Limb (tissue), 2 donors: ENCODE data around the gene RSF1.
"Not testable (repeated sequence)": the region's sequence is repeated elsewhere in the genome, so short reads cannot be mapped to it uniquely, and the experiment has no call there.

Experiments
- DNase-seq, 2 donors: peaks; one replicate each; pipeline ENCODE4 v3.0.0-alpha.2; 2016; ENCODE audit errors: extremely low spot score in 2 of 2

Gene RSF1, protein sequence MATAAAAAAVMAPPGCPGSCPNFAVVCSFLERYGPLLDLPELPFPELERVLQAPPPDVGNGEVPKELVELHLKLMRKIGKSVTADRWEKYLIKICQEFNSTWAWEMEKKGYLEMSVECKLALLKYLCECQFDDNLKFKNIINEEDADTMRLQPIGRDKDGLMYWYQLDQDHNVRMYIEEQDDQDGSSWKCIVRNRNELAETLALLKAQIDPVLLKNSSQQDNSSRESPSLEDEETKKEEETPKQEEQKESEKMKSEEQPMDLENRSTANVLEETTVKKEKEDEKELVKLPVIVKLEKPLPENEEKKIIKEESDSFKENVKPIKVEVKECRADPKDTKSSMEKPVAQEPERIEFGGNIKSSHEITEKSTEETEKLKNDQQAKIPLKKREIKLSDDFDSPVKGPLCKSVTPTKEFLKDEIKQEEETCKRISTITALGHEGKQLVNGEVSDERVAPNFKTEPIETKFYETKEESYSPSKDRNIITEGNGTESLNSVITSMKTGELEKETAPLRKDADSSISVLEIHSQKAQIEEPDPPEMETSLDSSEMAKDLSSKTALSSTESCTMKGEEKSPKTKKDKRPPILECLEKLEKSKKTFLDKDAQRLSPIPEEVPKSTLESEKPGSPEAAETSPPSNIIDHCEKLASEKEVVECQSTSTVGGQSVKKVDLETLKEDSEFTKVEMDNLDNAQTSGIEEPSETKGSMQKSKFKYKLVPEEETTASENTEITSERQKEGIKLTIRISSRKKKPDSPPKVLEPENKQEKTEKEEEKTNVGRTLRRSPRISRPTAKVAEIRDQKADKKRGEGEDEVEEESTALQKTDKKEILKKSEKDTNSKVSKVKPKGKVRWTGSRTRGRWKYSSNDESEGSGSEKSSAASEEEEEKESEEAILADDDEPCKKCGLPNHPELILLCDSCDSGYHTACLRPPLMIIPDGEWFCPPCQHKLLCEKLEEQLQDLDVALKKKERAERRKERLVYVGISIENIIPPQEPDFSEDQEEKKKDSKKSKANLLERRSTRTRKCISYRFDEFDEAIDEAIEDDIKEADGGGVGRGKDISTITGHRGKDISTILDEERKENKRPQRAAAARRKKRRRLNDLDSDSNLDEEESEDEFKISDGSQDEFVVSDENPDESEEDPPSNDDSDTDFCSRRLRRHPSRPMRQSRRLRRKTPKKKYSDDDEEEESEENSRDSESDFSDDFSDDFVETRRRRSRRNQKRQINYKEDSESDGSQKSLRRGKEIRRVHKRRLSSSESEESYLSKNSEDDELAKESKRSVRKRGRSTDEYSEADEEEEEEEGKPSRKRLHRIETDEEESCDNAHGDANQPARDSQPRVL (N-terminal part only)

DNA sequence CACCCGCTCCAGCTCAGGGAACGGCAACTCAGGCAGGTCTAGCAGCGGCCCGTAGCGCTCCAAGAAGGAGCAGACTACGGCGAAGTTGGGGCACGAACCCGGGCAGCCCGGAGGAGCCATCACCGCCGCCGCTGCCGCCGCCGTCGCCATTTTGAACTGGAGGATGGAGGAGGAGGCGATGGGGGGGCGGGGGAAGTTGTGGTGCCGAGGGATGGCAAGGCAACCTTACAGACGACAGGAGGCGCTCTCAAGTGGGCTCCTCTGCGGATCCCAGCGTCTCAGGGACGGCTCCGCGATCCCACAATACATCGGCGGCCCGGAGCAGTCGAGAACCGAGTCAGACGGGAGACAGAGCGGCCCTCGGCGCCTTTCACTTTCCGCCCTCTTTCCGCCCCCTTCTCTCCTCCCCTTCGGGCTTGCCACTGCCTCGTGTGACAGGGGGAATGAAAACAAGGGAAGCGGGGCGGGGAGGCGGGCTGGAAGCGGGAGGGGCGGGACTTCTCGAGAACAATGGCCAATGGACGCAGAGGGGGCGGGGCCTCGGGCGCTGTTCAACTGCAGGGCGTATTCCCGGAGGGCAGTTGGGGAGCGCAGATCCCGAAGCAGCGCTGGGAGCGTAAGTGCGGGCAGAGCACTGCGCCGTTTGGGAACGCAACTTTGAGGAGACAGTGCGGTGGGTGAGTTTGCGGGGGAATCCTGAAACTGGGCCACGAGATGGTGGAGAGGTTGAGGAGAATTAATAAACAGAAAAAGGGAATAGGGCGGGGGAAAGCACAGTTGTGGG is at the start of gene RSF1, which contains the start of gene AAMDC:
TSS of gene RSF1 (minus strand) at position 158 of the 784 bp plus-strand sequence. CDS start at position 150, 8 bp downstream.
TSS of gene AAMDC (plus strand) at position 580 of the 784 bp plus-strand sequence. CDS start 21,353 bp downstream, outside the sequence.
- peak; percentile 99 to 100 for DNase-seq

DNA sequence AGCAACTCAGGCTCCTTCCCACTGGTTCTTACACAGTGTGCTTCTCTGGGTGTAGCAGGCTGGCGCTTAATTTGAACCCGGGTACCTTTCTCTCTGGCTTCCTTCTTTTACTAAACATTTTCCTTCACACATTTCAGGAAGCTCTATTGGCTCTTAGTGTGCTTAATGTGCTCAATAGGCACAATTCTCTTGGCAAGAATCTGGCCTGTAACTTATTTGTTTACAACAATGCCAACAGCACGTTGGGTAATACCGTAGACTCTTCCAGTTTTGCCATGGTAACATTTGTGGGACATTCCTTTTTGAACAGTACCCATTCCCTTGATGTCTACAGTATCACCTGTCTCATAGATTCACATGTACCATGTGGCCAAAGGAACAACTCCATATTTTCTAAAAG is 48.2 kb upstream of the RSF1 start:
- no peak for DNase-seq

DNA sequence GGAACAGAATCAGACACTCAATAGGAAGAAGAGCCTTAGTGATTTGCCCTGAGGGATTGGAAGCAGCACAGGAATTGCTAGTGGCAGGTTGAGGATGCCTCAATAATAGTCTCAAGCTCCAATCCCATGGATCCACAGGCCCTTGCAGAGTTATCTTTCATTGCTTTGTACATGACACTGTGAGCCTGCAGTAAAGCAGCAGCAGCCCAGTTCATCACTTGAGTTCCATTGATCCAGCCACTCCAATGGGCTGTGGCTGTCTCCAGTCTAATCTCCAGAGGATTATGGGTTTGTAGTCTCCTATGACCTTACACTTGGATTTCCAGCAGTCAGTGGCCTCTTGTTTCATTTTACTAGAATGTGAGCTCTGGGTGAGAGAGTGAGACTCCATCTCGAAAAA is 45.8 kb upstream of the RSF1 start:
- DNase-seq = no peak

DNA sequence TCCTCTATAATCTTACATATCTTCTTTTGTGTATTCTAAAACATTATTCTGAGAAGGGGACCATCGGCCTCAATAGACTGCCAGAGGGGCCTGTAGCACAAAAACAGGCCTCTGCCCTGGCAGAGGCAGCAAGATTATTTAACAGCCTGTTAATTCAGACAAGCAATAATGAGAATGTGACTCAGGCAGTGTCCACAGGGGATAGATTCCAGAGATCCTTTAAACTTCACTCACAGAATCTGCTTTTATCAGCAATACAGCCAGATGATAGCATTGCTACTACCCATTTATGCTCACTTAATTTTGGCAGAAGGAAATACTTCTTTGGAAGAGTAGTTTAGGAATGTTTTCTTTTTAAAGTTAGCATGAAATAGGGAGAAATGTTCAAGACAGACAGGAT is 45.3 kb upstream of the RSF1 start:
- DNase-seq = no peak

DNA sequence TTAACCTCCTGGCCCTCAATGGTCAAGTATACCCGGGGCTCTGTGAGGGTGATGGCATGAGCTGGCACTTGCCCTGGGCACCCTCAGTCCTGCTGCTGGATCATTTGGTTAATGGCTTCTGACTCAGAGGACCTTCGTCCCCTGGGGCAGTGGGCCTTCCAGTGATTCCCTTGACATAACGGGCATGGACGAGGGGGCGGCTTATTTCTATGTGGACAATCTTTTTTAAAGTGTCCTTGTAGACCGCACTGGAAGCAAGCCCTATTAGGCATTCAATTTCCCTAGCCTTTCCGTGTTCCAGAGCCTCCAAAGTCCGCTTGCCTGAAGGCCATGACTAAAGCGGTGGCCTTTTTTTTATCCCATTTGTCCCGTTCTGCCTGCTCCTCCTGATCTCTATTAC is 40.9 kb upstream of the RSF1 start:
- not testable (repeated sequence) for DNase-seq

DNA sequence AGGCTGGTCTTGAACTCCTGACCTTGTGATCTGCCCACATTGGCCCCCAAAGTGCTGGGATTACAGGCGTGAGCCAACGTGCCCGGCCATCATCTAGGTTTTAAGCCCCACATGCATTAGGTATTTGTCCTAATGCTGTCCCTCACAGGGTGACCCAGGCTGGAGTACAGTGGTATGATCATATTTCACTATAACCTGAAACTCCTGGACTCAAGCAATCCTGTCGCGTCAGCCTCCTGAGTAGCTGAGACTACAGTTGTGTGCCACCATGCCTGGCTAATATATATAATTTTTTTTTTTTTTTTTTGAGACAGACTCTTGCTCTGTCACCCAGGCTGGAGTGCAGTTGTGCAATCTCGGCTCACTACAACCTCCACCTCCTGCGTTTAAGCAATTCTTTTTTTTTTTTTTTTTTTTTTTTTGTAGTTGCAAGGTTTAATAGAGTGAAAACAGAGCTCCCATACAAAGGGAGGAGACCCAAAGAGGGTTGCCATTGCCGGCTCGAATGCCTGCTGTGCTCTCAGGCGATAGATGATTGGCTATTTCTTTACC is 37.5 kb upstream of the RSF1 start:
- not testable (repeated sequence) for DNase-seq

DNA sequence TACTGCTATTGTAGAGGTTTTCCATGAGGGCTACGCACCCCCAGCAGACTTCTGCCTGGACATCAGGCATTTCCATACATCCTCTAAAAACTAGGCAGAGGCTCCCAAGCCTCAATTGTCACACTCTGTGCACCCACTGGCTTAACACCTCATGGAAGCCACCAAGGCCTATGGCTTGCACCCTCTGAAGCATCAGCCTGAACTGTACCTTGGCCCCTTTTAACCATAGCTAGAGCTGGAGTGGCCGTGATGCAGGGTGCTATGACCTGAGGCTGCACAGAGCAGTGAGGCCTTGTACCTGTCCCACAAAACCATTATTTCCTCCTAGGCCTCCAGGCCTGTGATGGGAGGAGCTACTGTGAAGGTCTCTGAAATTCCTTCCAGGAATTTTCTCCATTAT is 34.3 kb upstream of the RSF1 start:
- no peak for DNase-seq

DNA sequence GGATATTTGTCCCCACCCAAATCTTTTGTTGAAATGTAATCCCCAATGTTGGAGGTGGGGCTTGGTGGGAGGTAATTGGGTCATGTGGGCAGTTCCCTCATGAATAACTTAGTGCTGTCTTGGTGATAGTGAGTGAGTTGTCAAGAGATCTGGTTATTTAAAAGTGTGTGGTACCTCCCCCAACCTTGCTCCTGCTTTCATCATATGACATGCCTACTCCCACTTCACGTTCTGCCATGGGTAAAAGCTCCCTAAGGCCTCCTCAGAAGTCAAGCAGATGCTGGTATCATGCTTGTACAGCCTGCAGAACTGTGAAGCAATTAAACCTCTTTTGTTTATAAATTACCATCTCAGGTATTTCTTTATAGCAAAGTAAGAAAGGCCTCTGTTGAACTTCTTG is 31.0 kb upstream of the RSF1 start:
- DNase-seq = no peak

DNA sequence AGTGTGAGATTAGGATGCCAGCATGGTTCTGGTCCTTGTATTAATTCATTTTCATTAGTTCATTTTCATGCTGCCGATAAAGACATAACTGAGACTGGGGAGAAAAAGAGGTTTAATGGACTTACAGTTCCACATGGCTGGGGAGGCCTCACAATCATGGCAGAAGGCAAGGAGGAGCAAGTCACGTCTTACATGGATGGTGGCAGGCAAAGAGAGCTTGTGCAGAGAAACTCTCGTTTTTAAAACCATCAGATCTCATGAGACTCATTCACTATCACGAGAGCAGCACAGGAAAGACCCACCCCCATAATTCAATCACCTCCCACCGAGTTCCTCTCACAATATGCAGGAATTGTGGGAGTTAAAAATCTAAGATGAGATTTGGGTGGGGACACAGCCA is 23.2 kb upstream of the RSF1 start:
- not testable (repeated sequence) for DNase-seq

DNA sequence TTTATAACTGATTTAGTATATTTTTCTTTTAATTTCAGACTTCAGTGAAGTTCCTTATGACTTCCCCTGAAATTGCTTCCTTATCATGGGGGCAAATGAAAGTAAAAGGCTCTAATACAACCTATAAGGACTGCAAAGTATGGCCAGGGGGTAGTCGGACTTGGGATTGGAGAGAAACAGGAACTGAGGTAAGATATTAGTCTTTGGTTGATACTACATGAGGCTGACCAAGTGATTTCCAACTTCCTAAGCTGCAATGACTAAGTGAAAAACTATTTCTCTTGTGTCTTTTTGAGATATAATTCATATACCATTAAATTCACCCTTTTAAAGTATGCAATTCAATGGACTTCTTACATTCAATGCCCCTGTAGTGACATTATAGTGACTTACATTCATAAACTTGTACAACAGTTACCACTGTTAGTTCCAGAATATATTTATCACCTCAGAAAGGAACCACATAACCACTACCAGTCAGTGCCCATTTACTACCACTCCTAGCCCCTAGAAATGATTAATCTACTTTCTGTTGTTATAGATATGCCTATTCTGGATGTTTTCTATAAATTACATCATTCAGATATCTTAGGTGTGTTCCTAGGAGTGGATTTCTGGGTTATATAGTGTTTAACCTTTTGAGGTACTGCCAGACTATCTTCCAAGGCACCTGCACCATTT is 22.1 kb upstream of the RSF1 start:
- no peak for DNase-seq

DNA sequence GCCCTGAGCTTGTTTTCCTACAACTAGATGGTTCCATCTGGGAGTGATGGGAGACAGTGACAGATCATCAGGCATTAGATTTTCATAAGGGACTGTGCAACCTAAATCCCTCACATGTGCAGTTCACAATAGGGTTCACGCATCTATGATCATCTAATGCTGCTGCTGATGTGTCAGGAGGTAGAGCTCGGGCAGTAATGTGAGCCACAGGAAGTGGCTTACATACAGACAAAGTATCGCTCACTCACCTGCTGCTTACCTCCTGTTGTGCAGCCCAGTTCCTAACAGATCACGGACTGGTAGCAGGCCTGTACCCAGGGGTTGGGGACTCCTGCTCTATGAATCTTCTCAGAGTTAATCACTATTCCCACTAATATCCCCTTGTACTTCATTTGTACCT is 12.8 kb upstream of the RSF1 start:
- no peak for DNase-seq

DNA sequence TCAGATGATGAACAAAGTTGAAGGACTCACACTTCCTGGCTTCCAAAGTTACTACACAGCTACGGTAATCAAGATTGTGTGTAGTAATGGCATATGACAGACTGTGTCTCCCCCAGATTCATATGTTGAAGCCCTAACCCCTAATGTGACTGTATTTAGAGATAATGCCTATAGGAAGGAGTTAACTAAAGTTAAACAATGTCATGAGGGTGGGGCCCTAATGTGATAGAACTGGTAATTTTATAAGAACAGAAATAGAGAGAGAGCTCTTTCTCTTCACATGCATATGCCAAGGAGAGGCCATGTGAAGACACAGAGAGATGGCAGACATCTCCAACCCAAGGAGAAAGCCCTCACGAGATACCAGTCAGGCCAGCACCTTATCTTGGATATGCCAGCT is 8.4 kb upstream of the RSF1 start:
- DNase-seq = no peak

DNA sequence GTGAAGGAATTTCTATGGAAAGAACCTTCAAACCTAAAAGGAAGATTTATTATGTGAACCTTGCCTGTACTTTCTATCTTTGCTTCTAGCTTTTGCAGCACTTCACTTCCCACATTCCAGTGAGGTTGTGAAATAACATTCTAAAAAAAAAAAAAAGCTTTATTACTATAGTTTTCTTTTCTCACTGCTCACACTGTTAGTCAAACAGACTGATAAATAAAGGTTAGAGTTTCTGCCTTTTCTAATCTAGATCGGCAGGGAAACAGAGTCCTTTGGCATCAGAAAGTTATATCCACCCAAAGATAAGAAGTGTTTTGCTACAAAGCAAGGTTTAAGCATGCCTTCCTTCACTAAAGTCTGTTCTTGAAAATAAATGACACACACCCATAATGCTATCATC is 3.3 kb upstream of the RSF1 start:
- no peak for DNase-seq

DNA sequence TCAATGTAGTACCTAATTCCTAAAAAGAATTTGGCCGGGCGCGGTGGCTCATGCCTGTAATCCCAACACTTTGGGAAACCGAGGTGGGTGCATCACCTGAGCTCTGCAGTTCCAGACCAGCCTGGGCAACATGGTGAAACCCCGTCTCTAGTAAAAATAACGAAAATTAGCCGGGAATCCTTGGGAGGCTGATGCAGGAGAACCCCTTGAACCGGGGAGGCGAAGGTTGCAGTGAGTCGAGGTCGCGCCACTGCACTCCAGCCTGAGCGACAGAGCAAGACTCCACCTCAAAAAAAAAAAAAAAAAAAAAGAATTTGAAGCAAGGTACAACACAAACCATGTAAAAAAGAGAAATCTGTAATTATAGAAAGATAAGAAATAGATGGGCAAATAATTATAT is 1.6 kb upstream of the RSF1 start:
- not testable (repeated sequence) for DNase-seq

DNA sequence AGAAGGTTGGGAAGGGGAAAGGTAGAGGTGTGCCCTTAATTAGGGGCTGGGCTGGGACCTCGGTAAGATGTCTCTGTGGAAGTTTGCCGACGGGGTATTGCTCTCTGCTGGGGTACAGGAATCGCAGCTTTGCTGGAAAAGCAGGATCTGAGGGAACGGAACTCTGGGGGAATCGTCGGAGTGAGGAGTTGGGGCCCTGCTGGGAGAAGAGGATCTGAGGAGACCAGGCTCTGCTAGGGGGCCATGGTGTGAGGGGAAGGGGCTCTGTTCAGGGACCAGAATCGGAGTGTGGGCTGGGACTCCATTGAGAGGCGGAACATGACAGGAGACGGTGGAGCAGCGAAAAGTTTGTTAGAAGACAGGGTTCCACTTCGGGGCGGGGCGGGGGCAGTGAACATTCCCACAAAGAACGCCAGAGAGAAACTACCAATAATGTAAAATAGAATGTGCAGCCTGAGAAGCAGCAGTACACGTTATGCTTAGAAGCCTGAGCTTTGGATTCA is 878 bp upstream of the RSF1 start:
- peak in 1 of 2 donors; percentile 21 for DNase-seq

DNA sequence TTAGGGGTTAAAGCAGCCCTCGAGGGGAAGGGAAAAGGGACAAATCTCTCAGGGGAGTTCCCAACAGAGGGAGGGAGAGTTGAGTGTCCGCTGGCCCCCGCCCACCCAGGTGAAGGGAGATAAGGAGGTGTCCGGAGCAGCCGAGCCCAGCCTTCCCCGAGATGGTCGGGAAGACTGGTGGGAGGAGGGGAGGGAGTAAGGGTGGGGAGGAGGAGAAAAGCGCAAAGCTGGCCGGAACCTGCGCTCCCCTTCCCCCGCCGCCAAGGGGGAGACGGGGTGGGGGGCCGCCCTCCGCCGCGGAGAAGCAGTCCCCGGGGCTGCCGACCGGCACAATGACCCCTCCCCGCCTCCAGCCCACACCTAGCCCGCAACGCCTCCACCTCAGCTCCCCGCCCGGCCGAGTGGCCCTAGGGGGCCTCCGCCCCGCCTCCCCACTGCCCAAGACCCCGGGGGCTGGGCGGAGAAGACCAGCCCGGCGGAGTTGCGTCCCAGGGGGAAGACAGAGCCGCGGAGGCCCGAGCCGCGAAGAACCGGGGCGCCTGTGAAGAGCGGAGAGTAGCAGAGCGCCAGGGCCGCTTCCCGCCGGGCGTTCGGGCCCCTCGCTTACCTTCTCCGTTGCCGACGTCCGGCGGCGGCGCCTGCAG is 479 bp downstream of the RSF1 start:
- DNase-seq = peak; percentile 32 to 81

DNA sequence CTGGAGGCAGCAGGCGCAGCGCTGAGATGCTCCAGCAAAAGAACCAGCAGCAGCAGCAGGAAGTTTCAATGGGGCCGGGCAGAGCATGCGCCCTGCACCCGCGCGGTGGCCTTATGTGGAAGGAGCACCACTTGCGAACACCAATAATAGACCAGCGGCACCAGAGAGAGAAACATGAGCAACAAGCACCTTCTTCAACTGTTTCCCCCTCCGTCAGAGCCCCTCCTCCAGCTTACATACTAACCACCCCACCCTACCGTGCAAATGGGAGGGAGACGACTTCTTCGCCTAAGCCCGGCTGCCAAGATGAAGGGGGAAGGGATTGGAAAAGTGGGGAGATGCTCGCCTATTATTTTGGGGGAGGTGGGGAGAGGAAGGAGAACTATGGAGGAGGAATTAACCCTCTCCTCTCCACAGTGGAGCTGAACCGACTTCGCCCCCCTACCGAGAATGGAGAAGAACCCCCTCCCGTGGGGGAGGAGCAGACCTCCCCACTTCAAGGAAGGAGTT is 1.1 kb downstream of the RSF1 start:
- peak; percentile 87 to 88 for DNase-seq

DNA sequence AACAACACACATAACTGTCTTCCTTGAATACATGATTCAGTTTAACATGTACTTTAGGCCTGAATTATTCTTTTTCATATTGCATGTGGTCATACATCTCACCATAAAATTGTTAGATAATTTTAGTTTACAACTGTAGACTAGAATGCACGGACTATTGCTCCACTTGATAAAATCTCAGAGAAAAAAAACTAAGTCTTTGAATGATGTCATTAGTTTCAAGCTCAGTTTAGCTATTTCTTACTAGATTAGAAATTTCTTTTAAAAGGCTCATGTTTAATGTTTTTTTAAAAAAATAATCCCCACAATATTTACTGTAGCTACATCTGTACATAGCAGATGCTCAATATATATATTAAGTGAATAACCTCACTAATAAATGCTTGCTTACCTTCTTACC is 5.1 kb downstream of the RSF1 start:
- no peak for DNase-seq

DNA sequence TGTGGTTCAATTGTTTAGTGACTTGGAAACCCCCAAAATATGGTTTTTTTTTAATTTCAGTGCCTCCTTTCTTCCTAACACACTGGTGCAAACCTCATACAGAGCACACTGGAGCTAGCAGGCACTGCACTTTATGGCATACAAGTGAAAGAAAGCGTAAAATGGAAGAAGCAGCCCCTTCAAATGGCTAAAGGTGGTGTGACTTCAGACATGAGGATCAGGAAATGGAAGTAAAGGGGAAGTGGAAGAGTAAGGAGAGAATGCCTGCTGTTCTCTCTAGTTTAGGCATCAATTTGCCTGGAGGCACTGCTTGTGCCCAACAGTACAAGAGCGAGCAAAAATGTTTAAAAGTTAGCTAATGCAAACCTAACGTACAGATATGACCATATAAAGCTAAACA is 5.7 kb downstream of the RSF1 start:
- DNase-seq = no peak
